Measurements from ENCODE around the gene C14orf93. TPM values are rescaled to one million over a fixed set of nuclear protein-coding genes. Genes with fewer than 3 reads are reported as not detected.

The C14orf93 gene
- total RNA-seq, 4 donors from 2014 or later: 11.0 to 34.4 (median 19.8) TPM

DNA sequence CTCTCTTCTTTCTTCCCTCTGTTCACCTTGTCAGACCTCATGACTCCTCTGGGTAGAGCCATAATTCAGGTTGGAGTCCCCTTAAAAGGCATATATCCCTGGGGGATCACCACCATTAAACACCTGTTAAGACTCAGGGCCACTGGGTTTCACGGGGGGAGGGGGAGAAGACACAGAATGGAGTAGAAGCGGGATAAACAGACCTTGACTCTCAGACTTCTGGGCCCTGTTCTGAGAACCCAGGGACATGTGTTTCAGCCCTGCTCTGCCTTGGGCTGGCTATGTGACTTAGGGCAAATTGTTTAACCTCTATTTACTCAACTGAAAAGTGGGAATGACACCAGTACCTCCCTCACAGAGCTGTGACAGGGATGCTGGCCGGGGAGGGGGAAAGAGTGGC is 42.7 kb upstream of the C14orf93 start:
- Histone ChIP-seq H3K27ac (no peak overlapping the region), H3K27me3 (no peaks in the 10 kb centered on the region)
- TF ChIP-seq, protein P1, sequence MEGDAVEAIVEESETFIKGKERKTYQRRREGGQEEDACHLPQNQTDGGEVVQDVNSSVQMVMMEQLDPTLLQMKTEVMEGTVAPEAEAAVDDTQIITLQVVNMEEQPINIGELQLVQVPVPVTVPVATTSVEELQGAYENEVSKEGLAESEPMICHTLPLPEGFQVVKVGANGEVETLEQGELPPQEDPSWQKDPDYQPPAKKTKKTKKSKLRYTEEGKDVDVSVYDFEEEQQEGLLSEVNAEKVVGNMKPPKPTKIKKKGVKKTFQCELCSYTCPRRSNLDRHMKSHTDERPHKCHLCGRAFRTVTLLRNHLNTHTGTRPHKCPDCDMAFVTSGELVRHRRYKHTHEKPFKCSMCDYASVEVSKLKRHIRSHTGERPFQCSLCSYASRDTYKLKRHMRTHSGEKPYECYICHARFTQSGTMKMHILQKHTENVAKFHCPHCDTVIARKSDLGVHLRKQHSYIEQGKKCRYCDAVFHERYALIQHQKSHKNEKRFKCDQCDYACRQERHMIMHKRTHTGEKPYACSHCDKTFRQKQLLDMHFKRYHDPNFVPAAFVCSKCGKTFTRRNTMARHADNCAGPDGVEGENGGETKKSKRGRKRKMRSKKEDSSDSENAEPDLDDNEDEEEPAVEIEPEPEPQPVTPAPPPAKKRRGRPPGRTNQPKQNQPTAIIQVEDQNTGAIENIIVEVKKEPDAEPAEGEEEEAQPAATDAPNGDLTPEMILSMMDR (IDR thresholded peaks at IDR 0.05): no peak
- TF ChIP-seq POLR2A (IDR thresholded peaks at IDR 0.05): no peak

DNA sequence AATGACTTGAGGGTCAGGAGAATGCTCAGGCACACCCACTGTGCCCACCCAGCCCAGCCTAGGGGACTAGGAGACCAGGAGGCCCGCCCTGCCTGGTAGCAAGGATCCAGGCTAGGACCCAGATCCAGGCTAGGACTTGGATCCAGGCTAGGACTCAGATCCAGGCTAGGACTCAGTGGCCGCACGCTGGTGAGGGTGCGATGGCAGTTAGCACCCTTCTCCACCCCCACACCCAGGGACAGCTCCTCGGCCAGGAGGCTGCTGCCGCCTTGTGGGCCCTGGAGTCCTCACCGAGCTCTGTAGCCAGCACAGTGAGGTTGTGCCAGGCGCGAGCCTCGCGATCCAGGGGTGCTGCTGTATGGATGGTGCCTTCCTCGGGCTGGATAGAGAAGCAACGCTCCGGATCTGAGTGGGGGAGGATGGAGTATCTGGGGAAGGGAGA is 42.3 kb upstream of the C14orf93 start:
- Histone ChIP-seq H3K27ac (no peak overlapping the region), H3K4me1 (peaks cover 0 to 12% (median 5%) of the 10 kb centered on the region in 4 donors), H3K27me3 (no peaks in the 10 kb centered on the region), H3K9me3 (no peaks in the 10 kb centered on the region), H3K4me3 (no peak overlapping the region), H3K36me3 (no peaks in the 10 kb centered on the region)
- TF ChIP-seq POLR2A (IDR thresholded peaks at IDR 0.05): no peak
- TF ChIP-seq, protein P1 (IDR thresholded peaks at IDR 0.05): peak in 1 of 6 experiments; percentile 5
- DNase-seq: peak in 1 of 3 donors; percentile 50

More for the DNA sequence above, 42.7 kb upstream of the C14orf93 start:
- Histone ChIP-seq H3K36me3 (no peaks in the 10 kb centered on the region), H3K9me3 (no peaks in the 10 kb centered on the region), H3K4me1 (peaks cover 0 to 13% (median 6%) of the 10 kb centered on the region in 4 donors), H3K4me3 (no peak overlapping the region)
- peak in 1 of 3 donors; percentile 21 for DNase-seq

DNA sequence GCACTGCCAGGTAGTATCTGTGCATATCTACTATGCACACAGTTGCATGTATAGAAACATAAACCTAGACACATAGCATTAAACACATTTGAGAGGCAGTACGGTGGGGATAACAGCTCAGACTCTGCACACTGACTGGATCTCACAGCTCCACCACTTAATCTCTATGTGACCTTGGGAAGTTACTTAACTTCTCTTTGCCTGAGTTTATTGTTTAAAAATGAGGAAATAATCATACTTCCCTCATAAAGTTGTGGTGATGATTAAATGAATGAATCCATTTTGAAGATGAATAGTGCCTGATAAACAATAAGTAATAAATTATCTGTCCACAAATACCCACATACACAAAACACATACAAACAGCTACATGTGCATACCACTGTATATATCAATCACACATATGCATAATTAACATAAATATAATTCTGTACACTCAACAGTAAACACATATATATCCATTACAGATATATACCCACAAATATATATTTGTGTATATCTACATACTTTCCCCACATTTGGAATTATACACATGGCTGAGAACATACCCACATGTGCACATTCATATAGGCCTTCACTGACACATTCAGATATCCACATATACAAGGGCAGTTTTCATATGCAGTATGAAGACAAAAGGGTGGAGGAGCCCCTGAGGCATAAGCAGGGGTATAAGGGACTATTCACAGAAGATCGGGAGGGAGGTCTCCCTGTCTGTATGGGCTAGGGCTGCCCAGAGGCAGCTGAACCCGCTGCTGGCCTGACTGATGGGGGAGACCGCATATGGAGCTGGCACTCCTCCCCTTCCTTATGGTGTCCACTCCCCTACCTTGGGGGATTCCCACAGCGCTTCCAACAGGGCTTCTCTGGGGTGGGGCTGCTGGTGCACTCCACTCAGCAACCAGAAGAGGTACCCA is 41.5 kb upstream of the C14orf93 start:
- peak in 1 of 3 donors; percentile 16 for DNase-seq
- H3K36me3 ChIP-seq: no peaks in the 10 kb centered on the region
- no peak overlapping the region for H3K4me3 ChIP-seq
- H3K4me1 ChIP-seq: peaks cover 0 to 4% (median under 1%) of the 10 kb centered on the region in 4 donors
- no peaks in the 10 kb centered on the region for H3K27me3 ChIP-seq
- TF ChIP-seq POLR2A (IDR thresholded peaks at IDR 0.05): no peak
- TF ChIP-seq, protein P1 (IDR thresholded peaks at IDR 0.05): no peak
- no peak overlapping the region for H3K27ac ChIP-seq
- H3K9me3 ChIP-seq: no peaks in the 10 kb centered on the region

DNA sequence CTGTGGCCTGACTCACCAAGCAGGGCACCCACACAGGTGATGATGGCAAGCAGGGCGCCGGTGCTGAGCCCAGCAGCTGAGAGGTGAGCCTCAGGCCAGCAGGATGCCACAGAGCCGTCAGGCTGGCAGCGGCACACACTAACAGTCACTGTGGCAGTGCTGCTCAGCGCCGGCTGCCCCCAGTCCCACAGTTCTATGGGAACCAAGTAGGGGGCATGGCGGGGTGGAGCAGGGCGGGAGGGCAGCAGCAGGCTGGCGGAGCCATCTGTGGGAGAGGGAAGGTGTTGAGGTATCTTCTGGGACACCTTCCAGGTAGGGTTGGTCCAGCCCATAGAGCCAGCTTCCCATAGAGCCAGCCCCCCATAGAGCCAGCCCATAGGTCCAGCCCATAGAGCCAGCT is 39.1 kb upstream of the C14orf93 start:
- H3K36me3 ChIP-seq: no peaks in the 10 kb centered on the region
- no peak for TF ChIP-seq POLR2A (IDR thresholded peaks at IDR 0.05)
- TF ChIP-seq, protein P1 (IDR thresholded peaks at IDR 0.05): no peak
- no peaks in the 10 kb centered on the region for H3K27me3 ChIP-seq
- no peaks in the 10 kb centered on the region for H3K9me3 ChIP-seq
- H3K4me1 ChIP-seq: peaks cover 0 to 7% (median 0%) of the 10 kb centered on the region in 4 donors
- no peak overlapping the region for H3K27ac ChIP-seq
- no peak overlapping the region for H3K4me3 ChIP-seq
- peak in 1 of 3 donors; percentile 33 for DNase-seq

DNA sequence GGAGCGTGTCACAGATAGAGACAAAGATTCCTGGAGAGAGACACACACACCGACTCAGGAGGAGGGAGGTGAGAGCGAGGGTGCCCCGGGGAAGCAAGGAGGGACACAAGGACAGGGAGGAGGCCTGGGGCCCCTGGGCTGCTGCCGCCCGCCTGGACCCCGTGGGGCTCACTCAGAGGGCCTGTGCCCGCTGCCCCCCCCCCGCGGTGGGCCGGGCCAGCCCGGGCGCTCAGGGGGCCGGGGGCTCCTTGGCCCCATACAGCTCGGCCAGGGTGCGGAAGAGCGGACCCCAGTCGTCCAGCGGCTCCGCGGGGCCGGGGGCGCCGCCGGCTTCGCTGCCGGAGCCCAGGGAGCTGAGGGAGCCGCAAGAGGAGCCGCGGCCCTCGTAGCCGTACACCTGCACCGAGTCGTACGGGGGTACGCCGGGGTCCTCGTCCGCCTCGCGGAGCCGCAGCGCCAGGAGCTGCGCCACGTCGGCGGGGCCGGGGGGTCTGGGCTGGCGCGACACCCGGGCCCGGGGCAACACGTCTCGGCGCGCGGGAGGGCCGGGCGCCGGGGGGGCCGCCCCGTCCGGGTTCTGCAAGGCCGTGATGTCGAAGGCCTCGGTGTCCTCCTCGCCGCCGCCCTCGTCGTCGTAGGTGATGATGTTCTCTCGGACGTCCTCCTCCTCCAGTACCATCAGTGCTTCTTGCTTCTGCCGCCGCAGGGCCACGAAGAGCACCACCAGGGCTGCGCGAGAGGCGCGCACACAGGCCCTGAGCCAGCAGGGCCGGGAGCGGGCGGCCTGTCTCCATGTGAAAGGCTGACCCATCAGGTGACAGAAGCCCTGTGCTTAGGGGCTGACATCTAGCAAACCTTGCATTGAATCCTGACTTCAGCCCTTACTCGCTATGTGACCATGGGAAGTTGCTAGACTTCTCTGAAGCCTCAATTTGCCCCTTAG is 38.1 kb upstream of the C14orf93 start:
- peaks cover 0 to 7% (median 0%) of the 10 kb centered on the region in 4 donors for H3K4me1 ChIP-seq
- DNase-seq: peak in 1 of 3 donors; percentile 38
- no peak for TF ChIP-seq POLR2A (IDR thresholded peaks at IDR 0.05)
- TF ChIP-seq, protein P1 (IDR thresholded peaks at IDR 0.05): no peak
- no peaks in the 10 kb centered on the region for H3K36me3 ChIP-seq
- no peaks in the 10 kb centered on the region for H3K27me3 ChIP-seq
- no peak overlapping the region for H3K4me3 ChIP-seq
- no peak overlapping the region for H3K27ac ChIP-seq
- no peaks in the 10 kb centered on the region for H3K9me3 ChIP-seq
